ENCODE measurements around the gene NGF.

NGF gene

DNA sequence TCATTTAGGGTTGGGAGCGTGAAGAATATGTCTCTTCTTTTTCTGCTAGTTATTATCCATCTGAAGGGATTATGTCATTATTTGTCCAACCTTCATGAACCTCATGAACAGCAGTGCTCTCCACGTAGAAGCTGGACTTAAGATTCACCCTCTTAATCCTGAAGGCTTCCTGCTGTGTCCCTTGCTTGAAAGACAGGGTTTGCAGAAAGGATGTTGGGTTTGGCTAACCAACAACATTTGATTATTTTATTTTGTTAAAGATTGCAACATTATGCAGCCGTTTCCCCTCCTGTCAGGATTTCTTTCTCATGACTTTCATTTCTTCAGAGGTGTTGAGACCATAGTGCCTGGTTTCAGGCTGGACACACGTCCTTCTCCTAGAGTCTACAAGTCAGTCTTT, 75.2 kb downstream of the NGF start:
- no peak for TF ChIP-seq ZFX (IDR thresholded peaks at IDR 0.05)
- TF ChIP-seq, protein P1, sequence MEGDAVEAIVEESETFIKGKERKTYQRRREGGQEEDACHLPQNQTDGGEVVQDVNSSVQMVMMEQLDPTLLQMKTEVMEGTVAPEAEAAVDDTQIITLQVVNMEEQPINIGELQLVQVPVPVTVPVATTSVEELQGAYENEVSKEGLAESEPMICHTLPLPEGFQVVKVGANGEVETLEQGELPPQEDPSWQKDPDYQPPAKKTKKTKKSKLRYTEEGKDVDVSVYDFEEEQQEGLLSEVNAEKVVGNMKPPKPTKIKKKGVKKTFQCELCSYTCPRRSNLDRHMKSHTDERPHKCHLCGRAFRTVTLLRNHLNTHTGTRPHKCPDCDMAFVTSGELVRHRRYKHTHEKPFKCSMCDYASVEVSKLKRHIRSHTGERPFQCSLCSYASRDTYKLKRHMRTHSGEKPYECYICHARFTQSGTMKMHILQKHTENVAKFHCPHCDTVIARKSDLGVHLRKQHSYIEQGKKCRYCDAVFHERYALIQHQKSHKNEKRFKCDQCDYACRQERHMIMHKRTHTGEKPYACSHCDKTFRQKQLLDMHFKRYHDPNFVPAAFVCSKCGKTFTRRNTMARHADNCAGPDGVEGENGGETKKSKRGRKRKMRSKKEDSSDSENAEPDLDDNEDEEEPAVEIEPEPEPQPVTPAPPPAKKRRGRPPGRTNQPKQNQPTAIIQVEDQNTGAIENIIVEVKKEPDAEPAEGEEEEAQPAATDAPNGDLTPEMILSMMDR (conservative IDR thresholded peaks at IDR 0.05), result no peak
- H3K27ac ChIP-seq, result no peak overlapping the region

DNA sequence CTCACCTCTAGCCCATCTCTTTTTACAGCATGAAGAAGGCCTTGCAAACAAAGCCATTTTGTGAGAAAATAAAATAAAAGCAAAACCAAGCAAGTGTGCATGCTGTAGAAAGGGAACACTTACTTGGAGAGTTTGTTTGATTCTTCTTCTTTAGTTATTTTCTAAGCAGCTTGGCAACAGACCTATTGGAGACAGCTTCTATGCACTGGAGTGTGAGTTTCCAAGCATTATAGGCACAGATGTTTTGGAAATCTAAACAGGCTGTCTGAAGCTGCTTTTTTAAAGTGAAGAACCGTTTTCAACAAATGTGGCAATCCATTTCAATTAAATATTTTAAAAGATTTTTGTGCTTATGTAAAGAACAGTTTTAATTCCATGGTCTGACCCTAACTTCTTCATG, 76.6 kb downstream of the NGF start:
- no peak overlapping the region for H3K27ac ChIP-seq
- TF ChIP-seq, protein P1 (conservative IDR thresholded peaks at IDR 0.05), result no peak
- TF ChIP-seq ZFX (IDR thresholded peaks at IDR 0.05), result no peak

DNA sequence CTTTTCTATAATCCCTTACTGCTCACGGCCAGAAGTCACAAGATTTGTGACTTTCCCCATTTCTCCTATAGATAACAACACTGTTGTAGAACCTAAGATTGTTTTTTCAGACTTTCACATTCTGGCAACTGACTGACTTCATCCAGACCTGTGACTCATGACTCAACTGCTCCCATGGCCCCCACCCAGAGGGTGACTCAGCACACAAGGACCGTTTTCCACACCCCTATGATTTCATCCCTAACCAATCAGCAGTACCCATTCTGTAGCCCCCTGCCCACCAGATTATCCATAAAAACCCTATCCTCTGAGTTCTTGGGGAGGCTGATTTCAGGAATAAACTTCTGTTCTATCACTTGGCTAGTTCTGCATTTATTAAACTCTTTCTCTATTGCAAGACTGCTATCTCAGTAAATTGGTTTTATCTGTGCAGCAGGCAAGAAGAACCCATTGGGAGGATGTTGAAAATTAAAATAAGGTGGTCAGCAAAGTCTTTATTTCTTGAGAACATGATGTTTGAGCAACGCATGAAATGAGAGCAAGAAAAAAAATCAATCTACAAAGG, 79.7 kb downstream of the NGF start:
- H3K27ac ChIP-seq, result no peak overlapping the region
- TF ChIP-seq, protein P1 (conservative IDR thresholded peaks at IDR 0.05), result no peak
- TF ChIP-seq ZFX (IDR thresholded peaks at IDR 0.05), result no peak

DNA sequence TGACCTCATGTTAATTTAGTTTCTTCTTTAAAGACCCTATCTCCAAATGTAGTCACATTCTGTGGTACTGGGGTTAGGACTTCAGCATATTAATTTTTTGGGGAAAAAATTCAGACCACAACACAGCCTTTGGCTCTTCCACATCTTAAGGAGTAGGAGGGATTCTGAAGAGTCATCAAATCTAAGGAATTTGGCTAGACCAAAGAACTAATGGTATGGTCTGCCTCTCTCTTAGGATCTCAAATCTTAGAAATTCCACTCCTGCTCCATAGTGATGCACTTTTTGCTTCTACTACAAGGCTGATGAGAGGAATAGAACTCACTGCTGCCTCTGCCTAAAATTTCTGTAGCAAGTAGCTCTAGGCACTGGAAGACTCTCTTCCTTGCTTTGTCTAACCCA, 80.5 kb downstream of the NGF start:
- TF ChIP-seq, protein P1 (conservative IDR thresholded peaks at IDR 0.05), result no peak
- TF ChIP-seq ZFX (IDR thresholded peaks at IDR 0.05), result no peak
- H3K27ac ChIP-seq, result no peak overlapping the region

DNA sequence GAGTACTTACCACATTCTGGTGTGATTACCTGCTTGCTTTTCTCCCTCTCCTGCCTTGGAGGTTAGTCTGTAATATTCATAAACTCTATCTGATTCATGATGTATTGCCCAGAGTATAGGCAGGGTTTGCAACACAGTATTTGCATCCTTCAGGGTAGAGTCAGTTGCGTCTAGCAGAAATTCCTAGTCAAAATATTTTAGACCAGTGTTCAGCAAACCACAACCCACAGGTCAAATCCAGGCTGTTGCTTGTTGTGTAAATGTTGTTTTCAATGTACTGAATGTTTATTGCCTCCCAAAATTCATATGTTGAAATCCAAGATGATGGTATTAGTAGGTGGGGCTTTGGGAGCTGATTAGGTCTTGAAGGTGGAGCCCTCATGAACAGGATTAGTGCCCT, 82.9 kb downstream of the NGF start:
- no peak overlapping the region for H3K27ac ChIP-seq
- TF ChIP-seq ZFX (IDR thresholded peaks at IDR 0.05), result no peak
- TF ChIP-seq, protein P1 (conservative IDR thresholded peaks at IDR 0.05), result no peak

DNA sequence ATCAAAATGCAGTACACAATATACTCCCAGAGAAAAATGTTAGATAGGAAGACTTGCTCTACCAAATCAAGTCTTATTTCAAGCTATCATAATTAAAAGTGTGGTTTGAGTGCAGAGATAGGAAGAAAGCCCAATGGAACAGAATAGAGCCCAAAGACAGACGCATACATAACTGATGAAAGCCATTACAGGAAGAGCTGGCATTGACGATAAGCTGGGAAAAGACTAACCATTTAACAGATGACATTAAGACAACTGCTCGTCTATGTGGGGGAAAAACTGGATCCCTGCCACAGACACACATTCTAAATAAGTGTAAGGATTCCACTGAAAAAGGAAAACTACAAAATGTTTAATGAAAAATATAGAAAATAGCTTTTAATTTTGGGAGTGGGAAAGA, 85.5 kb downstream of the NGF start:
- no peak overlapping the region for H3K27ac ChIP-seq
- TF ChIP-seq, protein P1 (conservative IDR thresholded peaks at IDR 0.05), result no peak
- TF ChIP-seq ZFX (IDR thresholded peaks at IDR 0.05), result no peak

DNA sequence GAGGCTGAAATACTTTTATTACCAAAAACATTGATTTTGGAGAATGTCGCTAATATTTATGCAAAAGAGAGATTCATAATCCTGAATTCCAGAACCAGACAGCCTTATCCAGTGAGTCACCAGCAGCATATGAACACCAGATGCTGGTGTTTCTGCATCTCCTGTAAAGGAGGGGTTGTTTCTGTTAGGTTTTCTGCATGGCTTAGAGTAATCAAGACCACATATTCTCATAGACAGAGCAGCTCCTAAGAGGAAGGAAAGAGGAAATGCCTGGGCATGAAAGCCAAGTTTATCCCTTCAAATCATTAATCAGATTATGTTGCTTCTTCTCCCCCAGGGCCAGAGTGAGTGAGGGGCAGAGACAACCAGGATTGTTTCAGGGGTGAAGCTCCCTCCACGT, 86.2 kb downstream of the NGF start:
- no peak for TF ChIP-seq ZFX (IDR thresholded peaks at IDR 0.05)
- H3K27ac ChIP-seq, result no peak overlapping the region

DNA sequence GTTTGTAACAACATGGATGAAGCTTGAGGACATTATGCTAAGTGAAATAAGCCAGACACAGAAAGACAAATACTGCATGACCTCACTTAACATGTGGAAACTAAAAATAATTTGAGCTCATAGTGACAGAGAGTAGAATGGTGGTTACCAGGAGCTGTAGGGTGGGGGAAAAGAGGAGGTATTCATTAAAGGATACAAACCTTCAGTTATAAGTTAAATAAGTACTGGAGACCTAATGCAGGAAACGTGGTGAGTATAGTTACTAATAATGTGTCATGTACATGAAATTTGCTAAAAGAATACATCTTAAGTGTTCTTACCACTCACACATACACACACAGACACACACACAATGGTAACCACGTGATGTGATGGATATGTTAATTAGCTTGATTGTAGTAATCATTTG, 86.7 kb downstream of the NGF start:
- no peak for TF ChIP-seq ZFX (IDR thresholded peaks at IDR 0.05)
- H3K27ac ChIP-seq, result no peak overlapping the region
